BJ (cell line): Measurements from ENCODE around the gene RPP14. TPM values are rescaled to one million over a fixed set of nuclear protein-coding genes. Genes with fewer than 3 reads are reported as not detected.
"Not testable (repeated sequence)": the region's sequence is repeated elsewhere in the genome, so short reads cannot be mapped to it uniquely, and the experiment has no call there.

Source experiments
- CTCF ChIA-PET: fragments of 350-600 bp; formaldehyde crosslinking; extraction: SDS; loops from one replicate; lab custom pipeline; 2021; ENCODE audit warnings: antibody characterized with exemption, inconsistent platforms; lab: Yijun Ruan, JAX
- POLR2A ChIA-PET: fragments of 300-600 bp; sonication (Branson Sonifier 250); formaldehyde crosslinking; extraction: SDS; loops from one replicate; lab custom pipeline; 2021; ENCODE audit warnings: antibody characterized with exemption; lab: Charles Lee
- DNase-seq: peaks from one replicate; pipeline ENCODE4 v3.0.0-alpha.2; 2011; ENCODE audit warnings: low read depth
- H3K27me3 ChIP-seq: 2 replicates; pipeline ENCODE4 v1.6.0; 2011; ENCODE audit warnings: low read length; ENCODE audit not compliant: control insufficient read depth, insufficient read depth
- H3K36me3 ChIP-seq: 2 replicates; pipeline ENCODE4 v1.5.1; 2011; ENCODE audit warnings: low read length; ENCODE audit not compliant: control insufficient read depth, insufficient read depth
- H3K4me3 ChIP-seq: 2 replicates; pipeline ENCODE4 v1.5.1; 2011; ENCODE audit warnings: low read depth, mild to moderate bottlenecking, control low read depth, low read length
- CTCF ChIP-seq: IDR thresholded peaks from 2 replicates; pipeline ENCODE4 v1.5.1; 2011; ENCODE audit warnings: low read depth, mild to moderate bottlenecking, control low read depth, inconsistent platforms, low read length, moderate library complexity; ENCODE audit not compliant: insufficient read depth
- polyA plus RNA-seq: library from polyadenylated mRNA; depleted of rRNA; stranded (reverse); fragments of >200 nt; gene quantifications from 2 replicates; pipeline ENCODE4 v1.2.3, GENCODE V29; 2011

The RPP14 gene
- polyA plus RNA-seq, 1 experiment, result 10.9 TPM

GRCh38 chr3:58281069-58281468 lies 25.0 kb upstream of the RPP14 start:
- no peak for DNase-seq
- CTCF ChIA-PET, result interaction anchor here (0.7 to 2.2 kb wide), 5 partner anchors 11 to 114 kb away, joined by 3 to 7 read pairs (median 4); partner anchors contain the start of genes HTD2 and RPP14
- H3K4me3 ChIP-seq, result no peak overlapping the region
- TF ChIP-seq CTCF, result no peak
- H3K36me3 ChIP-seq, result no peaks in the 10 kb centered on the region
- POLR2A ChIA-PET, result no interaction called here
- no peaks in the 10 kb centered on the region for H3K27me3 ChIP-seq

GRCh38 chr3:58285334-58285733 lies 20.7 kb upstream of the RPP14 start:
- H3K36me3 ChIP-seq, result no peaks in the 10 kb centered on the region; the same call in 1 of the 2 replicates
- POLR2A ChIA-PET, result no interaction called here
- no peak overlapping the region for H3K4me3 ChIP-seq
- CTCF ChIA-PET, result interaction anchor here (2.1 kb wide), 1 partner anchor 15 kb away, joined by 8 read pairs; no protein-coding TSS in a partner anchor
- DNase-seq, result no peak
- H3K27me3 ChIP-seq, result no peaks in the 10 kb centered on the region
- no peak for TF ChIP-seq CTCF

GRCh38 chr3:58287354-58287753 lies 18.7 kb upstream of the RPP14 start:
- no peaks in the 10 kb centered on the region; the same call in 1 of the 2 replicates for H3K36me3 ChIP-seq
- no peak overlapping the region for H3K4me3 ChIP-seq
- no peaks in the 10 kb centered on the region for H3K27me3 ChIP-seq
- no peak for DNase-seq
- ChIA-PET CTCF (interaction anchor here (1.3 to 1.8 kb wide), 2 partner anchors 19 to 49 kb away, joined by 4 to 9 read pairs; partner anchors contain the start of genes ABHD6, HTD2 and RPP14), POLR2A (no interaction called here)
- no peak for TF ChIP-seq CTCF

- CTCF ChIA-PET, result interaction anchor here (0.7 to 1.8 kb wide), 2 partner anchors 18 to 101 kb away, joined by 3 to 9 read pairs; partner anchors contain the start of genes HTD2 and RPP14
- no peaks in the 10 kb centered on the region for H3K27me3 ChIP-seq
- TF ChIP-seq CTCF, result no peak
- POLR2A ChIA-PET, result no interaction called here
- no peaks in the 10 kb centered on the region; the same call in 1 of the 2 replicates for H3K36me3 ChIP-seq
- H3K4me3 ChIP-seq, result no peak overlapping the region
- no peak for DNase-seq
Observed at GRCh38 chr3:58288011-58288728, 17.9 kb upstream of the RPP14 start.

- POLR2A ChIA-PET, H3K27me3 ChIP-seq, DNase-seq, H3K4me3 ChIP-seq, H3K36me3 ChIP-seq: not testable (repeated sequence)
- CTCF ChIA-PET, result interaction anchor here (0.7 kb wide), 1 partner anchor 102 kb away, joined by 3 read pairs; no protein-coding TSS in a partner anchor
Observed at GRCh38 chr3:58288964-58289613, 17.0 kb upstream of the RPP14 start.

GRCh38 chr3:58290446-58290845 lies 15.6 kb upstream of the RPP14 start:
- DNase-seq, H3K36me3 ChIP-seq, CTCF ChIA-PET, POLR2A ChIA-PET, H3K27me3 ChIP-seq, H3K4me3 ChIP-seq: not testable (repeated sequence)
